ENCODE data around the gene PAK3. TPM values are rescaled to one million over a fixed set of nuclear protein-coding genes. Genes with fewer than 3 reads are reported as not detected.

Gene PAK3
- polyA plus RNA-seq, 3 donors: not detected

- H3K4me3 ChIP-seq (replicated peaks in 1 of 3; ENCODE audit: low read depth in 2 of 3, low read length in 3 of 3): no peak overlapping the region
- no peak overlapping the region for H3K4me3 Mint-ChIP-seq
- no peak for TF ChIP-seq CTCF (IDR thresholded peaks at IDR 0.05)
- no peak for DNase-seq
- H3K27me3 ChIP-seq (ENCODE audit: control insufficient read depth in 2 of 2, insufficient read depth in 2 of 2, low read length in 2 of 2): no peaks in the 10 kb centered on the region
- H4K20me1 ChIP-seq (ENCODE audit: insufficient read depth, low read length): no peaks in the 10 kb centered on the region
- H3K4me2 ChIP-seq (replicated peaks; ENCODE audit: extremely low read depth, low read length, poor library complexity, severe bottlenecking): no peak overlapping the region
- H3K4me1 Mint-ChIP-seq: peaks cover 8% of the 10 kb centered on the region
- H3K9me3 ChIP-seq (replicated peaks in 1 of 2; ENCODE audit: control insufficient read depth in 1 of 2, insufficient read depth in 1 of 2, low read length in 2 of 2): no peaks in the 10 kb centered on the region
- no peak overlapping the region for H2AFZ ChIP-seq (ENCODE audit: insufficient read depth, low read depth, low read length, poor library complexity, severe bottlenecking)
- intact Hi-C loops (cut with micrococcal nuclease): no loop called here
- no peaks in the 10 kb centered on the region for H3K79me2 ChIP-seq (ENCODE audit: insufficient read depth, low read length)
- peaks cover 0 to 2% (median 0%) of the 10 kb centered on the region in 7 donors for H3K9me3 Mint-ChIP-seq
- H3K36me3 Mint-ChIP-seq: no peaks in the 10 kb centered on the region
- WGBS (ENCODE audit: insufficient coverage): no CpG with 5 or more reads among the region's 2 CpGs
- peaks cover 0 to 11% (median 0%) of the 10 kb centered on the region in 3 donors for H3K27me3 Mint-ChIP-seq (ENCODE audit: low read depth in 3 of 3)
- no peak overlapping the region for H3K27ac Mint-ChIP-seq
- no peak overlapping the region for H3K27ac ChIP-seq (ENCODE audit: low read depth in 1 of 2, low read length in 2 of 2)
- no peaks in the 10 kb centered on the region for H3K4me1 ChIP-seq (ENCODE audit: control insufficient read depth in 1 of 2, insufficient read depth in 2 of 2, low read length in 2 of 2)
- H3K9ac ChIP-seq (ENCODE audit: insufficient read depth, low read length, poor library complexity, severe bottlenecking): no peak overlapping the region
- H3K36me3 ChIP-seq (replicated peaks in 1 of 2; ENCODE audit: control insufficient read depth in 1 of 2, insufficient read depth in 2 of 2, low read length in 2 of 2): no peaks in the 10 kb centered on the region
Measured at GRCh38 chrX:111119341-111119740, 23.4 kb downstream of the PAK3 start.

- H3K36me3 Mint-ChIP-seq: no peaks in the 10 kb centered on the region
- Histone ChIP-seq H3K36me3 (replicated peaks in 1 of 2; ENCODE audit: control insufficient read depth in 1 of 2, insufficient read depth in 2 of 2, low read length in 2 of 2) (no peaks in the 10 kb centered on the region), H3K9ac (ENCODE audit: insufficient read depth, low read length, poor library complexity, severe bottlenecking) (no peak overlapping the region), H3K27ac (ENCODE audit: low read depth in 1 of 2, low read length in 2 of 2) (no peak overlapping the region), H2AFZ (ENCODE audit: insufficient read depth, low read depth, low read length, poor library complexity, severe bottlenecking) (peak overlapping the region; percentile 57), H4K20me1 (ENCODE audit: insufficient read depth, low read length) (no peaks in the 10 kb centered on the region), H3K4me2 (replicated peaks; ENCODE audit: extremely low read depth, low read length, poor library complexity, severe bottlenecking) (peak overlapping the region; percentile 44), H3K79me2 (ENCODE audit: insufficient read depth, low read length) (no peaks in the 10 kb centered on the region), H3K4me3 (replicated peaks in 1 of 3; ENCODE audit: low read depth in 2 of 3, low read length in 3 of 3) (peak overlapping the region; percentile 26 to 61 (median 59)), H3K27me3 (ENCODE audit: control insufficient read depth in 2 of 2, insufficient read depth in 2 of 2, low read length in 2 of 2) (no peaks in the 10 kb centered on the region), H3K4me1 (ENCODE audit: control insufficient read depth in 1 of 2, insufficient read depth in 2 of 2, low read length in 2 of 2) (no peaks in the 10 kb centered on the region), H3K9me3 (replicated peaks in 1 of 2; ENCODE audit: control insufficient read depth in 1 of 2, insufficient read depth in 1 of 2, low read length in 2 of 2) (no peaks in the 10 kb centered on the region)
- no peak for DNase-seq
- peaks cover 0 to 8% (median 0%) of the 10 kb centered on the region in 3 donors for H3K27me3 Mint-ChIP-seq (ENCODE audit: low read depth in 3 of 3)
- H3K9me3 Mint-ChIP-seq: peaks cover 0 to 2% (median 0%) of the 10 kb centered on the region in 7 donors
- TF ChIP-seq CTCF (IDR thresholded peaks at IDR 0.05): no peak
- intact Hi-C loops (cut with micrococcal nuclease): no loop called here
- peaks cover 8% of the 10 kb centered on the region for H3K4me1 Mint-ChIP-seq
- WGBS (ENCODE audit: insufficient coverage): no CpG with 5 or more reads among the region's 6 CpGs
- peak overlapping the region; percentile 75 to 78 for H3K4me3 Mint-ChIP-seq
- H3K27ac Mint-ChIP-seq: peak overlapping the region in 4 of 7 donors; percentile 1 to 74 (median 32)
Measured at GRCh38 chrX:111123125-111123524, 27.1 kb downstream of the PAK3 start.
